Measurements from ENCODE around the gene KIAA0513.

DNA sequence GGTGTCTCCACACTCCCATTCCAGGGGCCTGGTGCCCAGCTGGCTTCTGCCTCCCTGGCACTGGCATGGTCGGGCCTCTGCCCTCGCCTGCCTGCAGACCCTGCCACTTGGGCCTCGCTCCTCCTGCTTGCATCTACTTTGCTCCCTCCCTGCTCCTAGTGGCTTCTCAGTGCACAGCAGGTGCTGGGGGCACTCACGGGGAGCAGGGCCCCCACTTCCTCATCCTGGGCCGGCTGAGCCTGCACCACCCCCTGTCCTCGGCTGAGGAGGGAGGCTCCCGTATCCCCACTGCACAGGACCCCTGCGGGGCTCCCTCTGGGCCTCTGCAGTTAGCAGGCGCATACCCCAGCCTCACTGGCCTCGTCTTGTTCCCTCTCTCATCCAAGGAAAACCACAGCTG, 49.4 kb downstream of the KIAA0513 start:
- TF ChIP-seq, protein P1, sequence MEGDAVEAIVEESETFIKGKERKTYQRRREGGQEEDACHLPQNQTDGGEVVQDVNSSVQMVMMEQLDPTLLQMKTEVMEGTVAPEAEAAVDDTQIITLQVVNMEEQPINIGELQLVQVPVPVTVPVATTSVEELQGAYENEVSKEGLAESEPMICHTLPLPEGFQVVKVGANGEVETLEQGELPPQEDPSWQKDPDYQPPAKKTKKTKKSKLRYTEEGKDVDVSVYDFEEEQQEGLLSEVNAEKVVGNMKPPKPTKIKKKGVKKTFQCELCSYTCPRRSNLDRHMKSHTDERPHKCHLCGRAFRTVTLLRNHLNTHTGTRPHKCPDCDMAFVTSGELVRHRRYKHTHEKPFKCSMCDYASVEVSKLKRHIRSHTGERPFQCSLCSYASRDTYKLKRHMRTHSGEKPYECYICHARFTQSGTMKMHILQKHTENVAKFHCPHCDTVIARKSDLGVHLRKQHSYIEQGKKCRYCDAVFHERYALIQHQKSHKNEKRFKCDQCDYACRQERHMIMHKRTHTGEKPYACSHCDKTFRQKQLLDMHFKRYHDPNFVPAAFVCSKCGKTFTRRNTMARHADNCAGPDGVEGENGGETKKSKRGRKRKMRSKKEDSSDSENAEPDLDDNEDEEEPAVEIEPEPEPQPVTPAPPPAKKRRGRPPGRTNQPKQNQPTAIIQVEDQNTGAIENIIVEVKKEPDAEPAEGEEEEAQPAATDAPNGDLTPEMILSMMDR (IDR thresholded peaks at IDR 0.05 in 8 of 11, conservative IDR thresholded peaks at IDR 0.05 in 3 of 11), result peak in 3 of 11 experiments; percentile 12 to 13 (median 13)
- TF ChIP-seq POLR2A (IDR thresholded peaks at IDR 0.05) (no peak), POLR2AphosphoS5 (IDR thresholded peaks at IDR 0.05) (peak in 1 of 3 donors; percentile 33)

Data from spleen (tissue), 7 donors.